PFSK-1 (cell line): Measurements from ENCODE around the gene LRRC23.

Experiments used
- FOXP2 ChIP-seq: optimal IDR thresholded peaks from 2 replicates; pipeline ENCODE3; 2011; ENCODE audit warnings: borderline replicate concordance, control low read depth, inconsistent platforms; ENCODE audit not compliant: insufficient read depth; ENCODE audit errors: extremely low read length, extremely low read depth
- POLR2AphosphoS5 ChIP-seq: IDR thresholded peaks from 2 replicates; pipeline ENCODE4 v1.6.1; 2012; ENCODE audit warnings: low read depth, mild to moderate bottlenecking, control low read depth, low read length, moderate library complexity
- REST ChIP-seq, 2 experiments: IDR thresholded peaks; 2 replicates each; pipeline versions ENCODE4 v1.6.1 to v1.8.0; 2011 to 2012; ENCODE audit warnings: low read depth in 2 of 2, low read length in 2 of 2, control low read depth in 1 of 2, inconsistent platforms in 1 of 2, mild to moderate bottlenecking in 1 of 2, moderate library complexity in 1 of 2; ENCODE audit not compliant: insufficient read depth in 1 of 2
- SIN3A ChIP-seq: IDR thresholded peaks from 2 replicates; pipeline ENCODE4 v1.6.1; 2012; ENCODE audit warnings: mild to moderate bottlenecking, low read length, moderate library complexity, borderline replicate concordance; ENCODE audit not compliant: insufficient read depth
- TAF1 ChIP-seq: IDR thresholded peaks from 2 replicates; pipeline ENCODE4 v1.6.1; 2012; ENCODE audit warnings: low read length, control low read depth, borderline replicate concordance; ENCODE audit not compliant: insufficient read depth

LRRC23 gene

GRCh38 chr12:6961695-6962284 lies 57.2 kb downstream of the LRRC23 start:
- TF ChIP-seq SIN3A (no peak), FOXP2 (peak; percentile 9)

- no peak for TF ChIP-seq POLR2AphosphoS5
- TF ChIP-seq TAF1 = no peak
- TF ChIP-seq SIN3A = no peak
- TF ChIP-seq REST (IDR thresholded peaks at IDR 0.05; ENCODE audit: insufficient read depth in 1 of 2, low read depth in 2 of 2, low read length in 2 of 2) = no peak
- TF ChIP-seq FOXP2 = no peak
Measured at GRCh38 chr12:6962285-6963015, 57.8 kb downstream of the LRRC23 start.

- TF ChIP-seq REST (IDR thresholded peaks at IDR 0.05; ENCODE audit: insufficient read depth in 1 of 2, low read depth in 2 of 2, low read length in 2 of 2) (no peak), TAF1 (no peak), POLR2AphosphoS5 (no peak), FOXP2 (no peak), SIN3A (no peak)
Measured at GRCh38 chr12:6963016-6963731, 58.6 kb downstream of the LRRC23 start.
